Pancreas (tissue), 10 donors: Measurements from ENCODE around the gene DSCAM. TPM values are rescaled to one million over a fixed set of nuclear protein-coding genes. Genes with fewer than 3 reads are reported as not detected.

Source experiments
- ATAC-seq, 4 donors: fragments of 200-7000 bp; cut with Tn5 transposase; one replicate each; pipeline versions ENCODE4 v1.8.0 to v1.9.1; 2020; ENCODE audit warnings: mild to moderate bottlenecking in 4 of 4, moderate library complexity in 4 of 4
- DNase-seq, 6 donors: peaks; one replicate each; pipeline ENCODE4 v3.0.0-alpha.2; 2020
- FAIRE-seq: peaks from 2 replicates; lab custom pipeline; 2012; peaks lifted over from hg19 to GRCh38; lab: Jason Lieb, UNC
- H3K27ac ChIP-seq, 4 donors: fragments of 200-600 bp; sonication (generic); 1 replicate in 3 of 4; 2 replicates in 1 of 4; pipeline versions ENCODE4 v1.5.0 to v1.8.0; 2020
- H3K27me3 ChIP-seq, 4 donors: fragments of 200-600 bp; one replicate each; pipeline ENCODE4 v1.8.0; 2021
- H3K36me3 ChIP-seq, 3 donors: fragments of 200-600 bp; sonication (generic) in 1 of 3; one replicate each; pipeline versions ENCODE4 v1.5.0 to v1.8.0; 2020 to 2021
- H3K4me1 ChIP-seq, 3 donors: fragments of 200-600 bp; one replicate each; pipeline ENCODE4 v1.8.0; 2021
- H3K4me3 ChIP-seq, 4 donors: fragments of 200-600 bp; sonication (generic) in 2 of 4; one replicate each; pipeline versions ENCODE4 v1.5.0 to v1.8.0; 2020 to 2021
- H3K9me3 ChIP-seq, 4 donors: fragments of 200-600 bp; one replicate each; pipeline ENCODE4 v1.8.0; 2021
- CTCF ChIP-seq, 4 donors: fragments of 200-600 bp; sonication (generic) in 3 of 4; IDR thresholded peaks; one replicate each; pipeline versions ENCODE4 v1.5.0 to v1.8.0; 2021; ENCODE audit warnings: antibody characterized with exemption in 4 of 4
- WGBS, 2 donors: extraction: QIAGEN DNeasy Blood & Tissue Kit; methylation state at CpG; one replicate each; pipeline ENCODE4 v1.1.7; 2013; 5-methylcytosine and 5-hydroxymethylcytosine counted together
- intact Hi-C, 3 donors: fragments of 100-400 bp; cut with DNase I; formaldehyde crosslinking; loops; one replicate each; pipeline versions ENCODE4 v1.11.1 to v1.14.2; 2022
- polyA plus RNA-seq, 2 donors: library from polyadenylated mRNA; stranded (reverse); fragments of 200-250 nt; gene quantifications; one replicate each; pipeline ENCODE4 v1.2.3, GENCODE V29; 2013
- total RNA-seq, 6 donors: library from RNA; stranded (reverse); fragmentation: NEBNext Ultra II Directional in 4 of 6; extraction: Animal tissue kit (Norgen Biotek cat#: 25700) in 4 of 6; gene quantifications; one replicate each; pipeline versions ENCODE4 v1.2.1 to v1.2.4, GENCODE V29; 2021 to 2023
- donor health status: healthy with polysubstance abuse.
- donor health status: DM: no; HTN: no; CAD: no; lungs with moderate emphysema.
- donor health status: DM: no; HTN: no; CAD: no.
- donor health status: control.
- donor health status: control.
- donor health status: Bipolar disorder and iron deficiency.
- donor health status: DM: yes; HTN: yes; CAD: no.
- donor health status: DM: no; HTN: no; CAD: no.
- donor health status: DM: no; HTN: no; CAD: no.
- donor health status: DM: yes; HTN: yes; CAD: no.

Gene DSCAM
- total and polyA plus RNA-seq, 8 donors = 0.05 to 0.77 (median 0.14) TPM

GRCh38 chr21:40881767-40882166, 34.8 kb upstream of the DSCAM start:
- Histone ChIP-seq H3K36me3 (no peaks in the 10 kb centered on the region), H3K4me3 (no peak overlapping the region), H3K4me1 (no peaks in the 10 kb centered on the region), H3K27me3 (no peaks in the 10 kb centered on the region), H3K27ac (no peak overlapping the region), H3K9me3 (no peaks in the 10 kb centered on the region)
- WGBS, 2 donors = 24 to 25% methylated on average over 2 of the region's 2 CpGs
- DNase-seq (no peak), ATAC-seq (peak; percentile 9 to 51 (median 30)), FAIRE-seq (no peak)
- intact Hi-C loops = no loop called here
- no peak for TF ChIP-seq CTCF (IDR thresholded peaks at IDR 0.05)

GRCh38 chr21:40871099-40871498, 24.1 kb upstream of the DSCAM start:
- 67 to 85% methylated on average over 1 of the region's 1 CpG for WGBS, 2 donors
- Histone ChIP-seq H3K27ac (no peak overlapping the region), H3K27me3 (peaks cover 0 to 7% (median 2%) of the 10 kb centered on the region in 4 donors), H3K9me3 (peaks cover 0 to 3% (median 0%) of the 10 kb centered on the region in 4 donors), H3K4me1 (no peaks in the 10 kb centered on the region), H3K4me3 (no peak overlapping the region), H3K36me3 (no peaks in the 10 kb centered on the region)
- ATAC-seq = no peak
- no peak for TF ChIP-seq CTCF (IDR thresholded peaks at IDR 0.05)
- no peak for FAIRE-seq
- intact Hi-C loops = no loop called here
- DNase-seq = no peak

GRCh38 chr21:40863839-40864238, 16.9 kb upstream of the DSCAM start:
- intact Hi-C loops = no loop called here
- H3K27me3 ChIP-seq = peaks cover 0 to 3% (median 0%) of the 10 kb centered on the region in 4 donors
- no peak overlapping the region for H3K4me3 ChIP-seq
- DNase-seq = no peak
- no peaks in the 10 kb centered on the region for H3K36me3 ChIP-seq
- FAIRE-seq = no peak
- H3K9me3 ChIP-seq = no peaks in the 10 kb centered on the region
- H3K27ac ChIP-seq = no peak overlapping the region
- H3K4me1 ChIP-seq = no peaks in the 10 kb centered on the region
- no peak for TF ChIP-seq CTCF (IDR thresholded peaks at IDR 0.05)
- ATAC-seq = no peak
- WGBS, 2 donors = 74 to 85% methylated on average over 4 of the region's 4 CpGs

GRCh38 chr21:40858517-40858916, 11.6 kb upstream of the DSCAM start:
- H3K4me3 ChIP-seq = no peak overlapping the region
- DNase-seq = no peak
- no peak overlapping the region for H3K27ac ChIP-seq
- H3K9me3 ChIP-seq = no peaks in the 10 kb centered on the region
- peaks cover 0 to 3% (median 0%) of the 10 kb centered on the region in 4 donors for H3K27me3 ChIP-seq
- intact Hi-C loops = no loop called here
- no peak for TF ChIP-seq CTCF (IDR thresholded peaks at IDR 0.05)
- no peak for ATAC-seq
- H3K4me1 ChIP-seq = no peaks in the 10 kb centered on the region
- FAIRE-seq = no peak
- no peaks in the 10 kb centered on the region for H3K36me3 ChIP-seq

GRCh38 chr21:40853956-40854688, 7.2 kb upstream of the DSCAM start:
- H3K27me3 ChIP-seq = peaks cover 0 to 8% (median 0%) of the 10 kb centered on the region in 4 donors
- WGBS, 2 donors = 44 to 47% methylated on average over 24 of the region's 24 CpGs
- no peaks in the 10 kb centered on the region for H3K4me1 ChIP-seq
- H3K27ac ChIP-seq = no peak overlapping the region
- no peak for FAIRE-seq
- no peak overlapping the region for H3K4me3 ChIP-seq
- no peak for TF ChIP-seq CTCF (IDR thresholded peaks at IDR 0.05)
- no peaks in the 10 kb centered on the region for H3K36me3 ChIP-seq
- H3K9me3 ChIP-seq = no peaks in the 10 kb centered on the region
- DNase-seq = no peak
- ATAC-seq = peak in 1 of 4 donors; percentile 14
- intact Hi-C loops = no loop called here
